COLO829 (cell line): ENCODE data around the gene GNG12.
"Not testable (repeated sequence)": the region's sequence is repeated elsewhere in the genome, so short reads cannot be mapped to it uniquely, and the experiment has no call there.

Experiments
- DNase-seq: peaks from one replicate; pipeline ENCODE4 v3.0.0; 2012; ENCODE audit warnings: low spot score

The GNG12 gene

DNA sequence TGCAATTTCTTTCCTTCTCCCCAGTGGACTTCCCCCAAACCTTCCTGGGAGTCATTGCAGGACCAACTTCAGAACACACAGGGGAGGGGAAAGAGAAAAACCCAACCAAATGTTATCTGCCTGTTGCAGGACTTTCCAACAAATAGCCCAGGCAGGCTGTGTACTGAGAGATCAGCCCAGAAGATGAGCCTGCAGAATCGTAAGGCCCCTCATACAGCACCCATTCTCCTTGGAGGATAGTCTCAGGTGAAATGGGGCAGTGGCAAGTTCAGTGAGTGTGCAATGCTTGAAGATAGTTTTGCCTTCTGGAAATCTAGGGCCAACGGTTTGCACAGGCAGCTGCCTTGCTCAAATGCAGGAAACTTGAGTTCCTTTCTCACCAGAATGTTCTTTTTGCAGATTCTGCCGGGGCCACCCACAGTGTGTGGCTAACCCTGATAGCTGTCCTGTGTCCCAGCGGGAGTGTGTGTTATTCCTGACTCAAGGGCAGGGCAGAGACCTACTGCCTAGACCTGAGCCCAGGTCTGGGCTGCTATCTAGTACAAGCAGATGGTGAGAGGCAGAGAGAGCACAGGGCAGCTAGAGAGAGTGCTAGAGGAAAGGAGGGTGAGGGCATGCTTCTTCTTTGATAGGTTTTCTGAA is 99.5 kb downstream of the GNG12 start:
- DNase-seq, result no peak

DNA sequence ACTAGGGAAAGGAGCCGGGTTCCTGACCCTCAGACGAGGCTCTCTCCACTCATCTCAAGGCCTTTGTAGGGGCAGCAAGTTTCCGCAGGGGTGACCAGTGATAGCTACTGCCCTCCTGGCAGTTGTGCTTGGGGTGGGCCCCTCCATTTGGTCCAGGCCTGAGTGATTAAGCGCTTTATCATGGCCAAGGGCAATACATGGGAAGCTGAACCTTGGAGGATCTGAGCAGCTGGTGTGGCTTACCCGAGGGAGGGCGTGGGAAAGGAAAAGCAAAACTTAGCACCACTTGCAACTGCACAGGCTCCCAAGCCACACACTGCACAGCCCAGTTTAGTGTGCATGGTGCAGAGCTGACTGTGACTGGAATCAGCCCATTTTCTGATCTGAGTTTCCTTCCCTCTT is 100.5 kb downstream of the GNG12 start:
- no peak for DNase-seq

DNA sequence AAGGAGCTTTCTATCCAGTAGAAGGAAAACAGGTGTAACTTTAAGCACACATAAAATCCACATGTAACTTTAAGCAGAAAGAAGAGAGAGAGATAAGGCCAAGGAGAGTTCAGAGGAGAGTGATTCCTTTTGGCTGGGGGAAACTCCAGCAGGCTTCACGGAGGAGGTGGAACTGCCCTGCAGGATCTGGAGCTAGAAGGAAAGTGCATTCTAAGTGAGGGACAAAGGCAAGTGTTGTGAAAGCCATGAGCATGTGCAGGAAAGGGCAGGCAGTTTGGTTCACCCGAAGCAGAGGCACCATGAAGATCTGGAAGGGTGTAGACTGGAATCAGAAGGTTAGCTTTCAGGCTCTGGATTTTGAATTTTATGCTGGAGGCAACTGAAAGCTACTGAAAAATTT is 101.9 kb downstream of the GNG12 start:
- DNase-seq, result no peak

DNA sequence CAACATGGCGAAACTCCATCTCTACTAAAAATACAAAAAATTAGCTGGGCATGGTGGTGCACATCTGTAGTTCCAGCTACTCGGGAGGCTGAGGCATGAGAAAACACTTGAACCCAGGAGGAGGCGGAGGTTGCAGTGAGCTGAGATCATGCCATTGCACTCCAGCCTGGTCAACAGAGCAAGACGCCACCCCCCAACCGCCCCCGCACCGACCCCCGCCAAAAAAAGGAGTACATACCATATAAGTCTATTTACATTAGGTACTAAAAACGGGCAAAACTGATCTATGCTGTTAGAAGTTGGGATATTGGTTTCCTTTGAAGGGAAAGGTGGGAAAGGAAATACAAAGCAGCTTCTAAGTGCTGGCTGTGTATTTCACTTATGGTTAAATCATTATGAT is 103.0 kb downstream of the GNG12 start:
- not testable (repeated sequence) for DNase-seq

DNA sequence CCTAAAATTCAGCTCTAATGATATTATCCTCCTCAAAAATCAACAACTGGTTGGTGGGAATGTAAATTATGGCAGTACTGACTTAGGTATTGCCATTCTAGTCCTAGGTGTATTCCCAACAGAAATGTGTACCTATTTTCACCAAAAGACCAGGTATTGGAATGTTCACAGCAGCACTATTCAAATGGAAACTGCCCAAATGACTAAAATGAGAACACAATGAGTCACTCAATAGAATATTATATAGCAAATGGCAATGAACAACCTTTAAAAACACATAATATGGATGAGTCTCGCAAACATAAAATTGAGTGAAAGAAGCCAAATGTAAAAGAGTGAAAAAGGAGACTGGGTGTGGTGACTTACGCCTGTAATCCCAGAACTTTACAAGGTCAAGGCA is 103.4 kb downstream of the GNG12 start:
- no peak for DNase-seq

DNA sequence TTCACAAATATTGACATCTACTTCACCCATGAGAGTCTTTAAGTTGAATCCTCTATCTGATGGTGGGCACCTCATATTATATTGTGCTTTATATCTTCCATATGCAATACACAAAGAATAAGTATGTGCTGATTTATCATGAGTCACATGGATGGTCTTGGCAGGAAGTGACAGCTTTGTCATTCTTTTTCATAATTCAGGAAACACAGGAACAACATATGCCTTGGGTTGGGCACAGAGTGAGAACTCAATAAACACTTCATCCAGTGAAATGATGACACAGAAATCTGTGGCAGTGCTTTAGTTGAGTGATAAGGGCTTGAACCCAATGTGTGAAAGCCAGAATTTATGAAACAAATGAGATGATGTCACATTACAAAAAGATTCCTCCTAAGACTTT is 107.0 kb downstream of the GNG12 start:
- DNase-seq, result no peak

- no peak for DNase-seq
Observed at GRCh38 chr1:67724928-67725560, 108.2 kb downstream of the GNG12 start.

GRCh38 chr1:67723620-67724019 is 109.6 kb downstream of the GNG12 start:
- DNase-seq, result no peak

DNA sequence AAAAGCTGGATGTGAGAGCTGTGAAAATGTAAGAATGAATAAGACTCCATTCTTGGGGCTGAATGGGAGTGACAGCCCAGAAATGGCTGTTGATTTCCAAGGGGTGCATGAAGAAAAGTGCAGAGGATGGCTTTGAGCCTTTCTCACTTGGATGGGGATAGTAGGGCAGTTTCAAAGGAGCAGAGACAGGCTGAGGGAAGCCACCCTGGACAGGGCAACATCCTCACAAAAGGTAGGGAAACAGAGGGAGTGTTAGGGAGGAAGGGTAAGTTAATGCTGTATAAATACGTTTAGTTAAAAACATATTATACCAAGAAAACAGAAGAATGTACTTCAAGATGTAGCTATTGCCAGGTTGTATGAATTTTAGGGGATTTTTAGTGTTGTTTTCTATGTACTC is 110.1 kb downstream of the GNG12 start:
- no peak for DNase-seq

- no peak for DNase-seq
Observed at GRCh38 chr1:67722292-67722944, 110.8 kb downstream of the GNG12 start.

- DNase-seq, result no peak
Observed at GRCh38 chr1:67721650-67722291, 111.5 kb downstream of the GNG12 start.

DNA sequence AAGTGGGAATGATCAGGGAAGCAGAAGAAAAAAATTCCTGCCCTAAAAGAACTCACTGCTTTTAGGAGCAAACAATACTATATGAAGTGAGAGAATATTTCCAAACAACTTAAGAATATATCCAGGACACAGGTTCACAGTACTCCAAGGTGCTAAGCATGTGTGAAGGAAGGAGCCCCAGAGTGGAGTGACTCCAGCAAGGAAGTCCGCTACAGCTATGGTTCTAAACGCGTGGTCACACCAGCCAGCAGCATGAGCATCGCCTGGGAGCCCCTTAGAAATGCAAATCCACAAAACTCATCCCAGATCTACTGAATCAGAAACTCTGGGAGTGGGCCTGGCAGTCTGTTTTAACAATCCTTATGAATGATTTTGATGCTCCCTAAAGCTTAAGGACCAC is 112.2 kb downstream of the GNG12 start:
- DNase-seq, result no peak

DNA sequence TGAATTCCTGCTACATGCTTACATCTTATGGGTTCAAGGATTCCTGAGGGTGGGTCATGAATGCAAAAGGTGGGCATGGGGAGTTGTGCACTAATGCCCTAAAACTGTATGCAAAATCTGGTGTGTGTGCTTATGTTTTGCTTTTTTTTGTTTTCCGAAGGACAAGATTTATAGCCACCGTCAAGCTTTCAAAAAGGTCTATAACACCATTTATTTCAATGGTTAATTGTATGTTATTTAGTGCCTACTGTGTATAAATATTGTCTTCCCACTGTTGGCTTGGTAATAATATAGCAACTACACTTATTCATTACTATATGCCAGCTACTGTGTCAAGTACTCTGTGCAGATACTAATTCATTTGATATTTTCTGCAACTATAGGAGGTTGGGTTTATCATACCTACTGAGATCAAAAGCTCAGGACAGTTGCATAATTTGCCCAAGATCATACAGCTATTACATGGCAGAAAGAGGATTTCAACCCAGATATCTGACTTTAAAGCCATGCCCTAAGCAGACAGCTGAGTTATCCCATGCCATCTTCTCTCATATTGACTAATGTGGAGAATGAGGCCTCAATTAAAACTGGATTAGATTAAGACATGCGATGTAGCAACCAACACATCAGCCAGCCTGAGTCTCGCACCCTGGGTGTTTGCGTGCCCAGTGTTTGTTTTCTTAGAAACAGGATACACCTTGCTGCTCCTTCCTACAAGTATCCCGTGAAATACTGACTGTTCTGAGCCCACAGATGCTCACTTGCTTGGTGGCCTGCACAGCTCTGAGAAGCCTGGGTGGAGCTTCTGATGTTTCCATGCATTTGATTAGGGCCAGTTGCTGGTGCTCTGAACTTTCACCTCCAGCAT is 113.7 kb downstream of the GNG12 start:
- DNase-seq, result no peak

DNA sequence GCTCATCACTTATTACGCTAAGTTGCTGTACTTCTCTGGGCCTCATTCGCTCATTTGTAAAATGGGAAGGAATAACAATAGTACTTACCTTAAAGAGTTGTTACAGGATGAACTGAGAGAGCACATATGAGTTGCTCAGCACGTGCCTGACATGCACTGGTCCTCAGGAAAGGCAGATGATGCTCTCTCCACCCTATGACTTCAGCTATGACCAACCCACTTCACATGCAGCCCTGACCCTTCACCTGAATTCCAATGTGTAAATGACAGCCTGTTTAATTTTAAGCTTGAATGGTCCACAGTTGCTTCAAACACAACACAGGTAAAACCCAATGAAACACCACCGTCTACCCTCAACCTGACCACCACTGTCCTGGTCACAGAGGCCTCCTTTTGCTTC is 115.4 kb downstream of the GNG12 start:
- DNase-seq, result no peak

DNA sequence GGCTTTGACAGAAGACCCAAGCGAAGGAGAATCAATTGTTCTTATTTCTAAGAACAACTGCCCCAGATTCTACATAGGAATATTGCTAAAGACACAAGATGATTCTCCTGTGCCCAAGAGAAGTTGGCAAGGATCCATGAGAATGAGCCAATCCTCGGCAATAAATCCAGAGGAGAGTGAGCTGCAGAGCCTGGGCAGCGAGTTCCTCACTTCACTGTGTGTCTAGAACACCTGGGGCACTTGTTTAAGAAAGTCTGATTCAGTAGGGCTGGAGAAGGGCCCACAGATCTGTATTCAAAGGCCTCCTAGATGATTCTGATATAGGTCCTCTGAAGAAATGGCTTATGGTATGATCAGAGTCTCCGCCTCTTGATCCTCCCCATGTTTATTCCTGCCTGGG is 116.5 kb downstream of the GNG12 start:
- no peak for DNase-seq

- DNase-seq, result no peak
Observed at GRCh38 chr1:67715819-67716218, 117.4 kb downstream of the GNG12 start.

- peak; percentile 56 for DNase-seq
Observed at GRCh38 chr1:67713057-67713846, 120.0 kb downstream of the GNG12 start.

DNA sequence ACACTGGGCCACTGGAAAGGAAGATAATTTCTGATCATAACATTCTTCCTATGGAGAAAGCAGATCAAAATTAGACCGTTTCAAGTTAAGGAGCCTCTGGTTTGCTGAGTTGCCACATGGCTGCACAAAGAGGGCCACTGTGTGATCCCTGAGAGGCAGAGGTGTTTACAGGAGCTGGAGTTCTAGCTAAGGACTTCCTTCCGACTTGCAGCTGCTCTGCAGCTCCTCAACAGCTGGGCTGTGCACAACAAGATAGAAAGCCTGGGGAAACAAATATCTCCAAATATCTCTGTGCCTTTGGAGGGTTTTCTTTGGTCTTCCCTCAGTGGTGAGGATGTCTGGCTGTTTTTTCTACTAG is 121.4 kb downstream of the GNG12 start:
- no peak for DNase-seq

GRCh38 chr1:67711158-67711854 is 122.0 kb downstream of the GNG12 start:
- DNase-seq, result no peak

DNA sequence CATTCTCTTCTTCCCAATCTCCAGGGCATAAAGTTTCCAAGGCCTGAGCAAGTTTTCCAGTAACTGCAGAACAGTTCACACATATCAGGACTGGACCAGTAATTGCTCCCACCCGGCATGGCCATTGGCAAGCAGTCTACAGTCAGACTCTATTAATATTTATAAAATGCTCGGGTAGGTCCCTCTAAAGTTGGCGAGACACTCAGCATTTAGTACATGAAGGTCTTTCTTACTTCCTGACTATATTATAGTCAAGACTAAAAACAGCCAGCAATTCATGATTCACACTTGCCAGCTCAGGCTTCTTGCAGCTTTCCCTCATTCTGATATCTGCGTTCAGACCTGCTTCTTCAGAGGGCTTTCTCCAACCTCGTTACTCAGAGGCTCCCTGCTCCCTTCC is 122.8 kb downstream of the GNG12 start:
- no peak for DNase-seq

DNA sequence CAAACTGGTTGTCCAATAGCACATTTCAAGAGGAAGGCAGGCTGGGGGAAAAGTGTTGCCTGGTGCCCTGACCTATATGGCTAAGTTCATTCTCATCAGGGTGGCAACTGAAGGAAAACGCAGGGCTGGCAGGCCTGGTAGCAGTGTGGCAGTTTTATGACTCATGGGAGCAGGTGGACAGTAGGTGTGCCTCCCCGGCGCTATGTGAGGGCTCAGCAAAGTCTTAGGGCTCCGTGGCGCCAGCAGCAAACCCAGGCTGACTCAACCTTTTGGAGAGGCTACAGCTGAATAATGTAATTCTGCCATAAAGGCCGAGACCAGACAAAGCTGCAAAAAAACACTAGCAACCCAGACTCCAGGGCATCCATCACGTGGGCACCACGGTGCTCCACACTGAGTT is 124.7 kb downstream of the GNG12 start:
- DNase-seq, result no peak
